Activated B cell treated with CpG ODN at 0.5 μM for 24 hours (primary cell): Measurements from ENCODE around the gene KIAA1549. TPM values are rescaled to one million over a fixed set of nuclear protein-coding genes. Genes with fewer than 3 reads are reported as not detected.

ENCODE experiments used
- ATAC-seq: fragments of 200-7000 bp; cut with Tn5 transposase; one replicate; pipeline ENCODE4 v1.10.0; 2021; ENCODE audit warnings: low read depth, mild to moderate bottlenecking, moderate library complexity
- CTCF ChIA-PET: fragments of 350-600 bp; sonication (Branson Sonifier 250); formaldehyde crosslinking; loops from one replicate; lab custom pipeline; 2021; ENCODE audit warnings: antibody characterized with exemption; lab: Charles Lee
- POLR2A ChIA-PET: fragments of 350-600 bp; sonication (Branson Sonifier 250); formaldehyde crosslinking; loops from one replicate; lab custom pipeline; 2021; ENCODE audit warnings: antibody characterized with exemption; lab: Charles Lee
- DNase-seq: peaks from one replicate; pipeline ENCODE4 v3.0.0; 2022
- H3K27ac Mint-ChIP-seq: one replicate; pipeline ENCODE4 v1.8.0; 2020; ENCODE audit warnings: mixed read lengths
- H3K27me3 Mint-ChIP-seq: one replicate; pipeline ENCODE4 v1.8.0; 2021; ENCODE audit warnings: mixed read lengths
- H3K36me3 Mint-ChIP-seq: one replicate; pipeline ENCODE4 v1.8.0; 2021; ENCODE audit warnings: low read depth, mixed read lengths
- H3K4me1 Mint-ChIP-seq: one replicate; pipeline ENCODE4 v1.8.0; 2021; ENCODE audit warnings: mixed read lengths
- H3K4me3 Mint-ChIP-seq: one replicate; pipeline ENCODE4 v1.8.0; 2020; ENCODE audit warnings: mild to moderate bottlenecking, mixed read lengths
- H3K9me3 Mint-ChIP-seq: one replicate; pipeline ENCODE4 v1.8.0; 2020; ENCODE audit warnings: mixed read lengths
- intact Hi-C: fragments of 100-400 bp; cut with micrococcal nuclease; formaldehyde crosslinking; loops from one replicate; pipeline ENCODE4 v1.15.1; 2024
- total RNA-seq: library from RNA; stranded (reverse); gene quantifications from 2 replicates; pipeline ENCODE4 v1.2.3, GENCODE V29; 2022
- TF ChIP-seq, protein P1 (sequence below): fragments of 200-600 bp; IDR thresholded peaks from one replicate; pipeline ENCODE4 v1.8.0; 2022; ENCODE audit warnings: antibody characterized with exemption, mild to moderate bottlenecking

The KIAA1549 gene
- total RNA-seq, 1 donor from 2014 or later = 0.42 TPM

DNA sequence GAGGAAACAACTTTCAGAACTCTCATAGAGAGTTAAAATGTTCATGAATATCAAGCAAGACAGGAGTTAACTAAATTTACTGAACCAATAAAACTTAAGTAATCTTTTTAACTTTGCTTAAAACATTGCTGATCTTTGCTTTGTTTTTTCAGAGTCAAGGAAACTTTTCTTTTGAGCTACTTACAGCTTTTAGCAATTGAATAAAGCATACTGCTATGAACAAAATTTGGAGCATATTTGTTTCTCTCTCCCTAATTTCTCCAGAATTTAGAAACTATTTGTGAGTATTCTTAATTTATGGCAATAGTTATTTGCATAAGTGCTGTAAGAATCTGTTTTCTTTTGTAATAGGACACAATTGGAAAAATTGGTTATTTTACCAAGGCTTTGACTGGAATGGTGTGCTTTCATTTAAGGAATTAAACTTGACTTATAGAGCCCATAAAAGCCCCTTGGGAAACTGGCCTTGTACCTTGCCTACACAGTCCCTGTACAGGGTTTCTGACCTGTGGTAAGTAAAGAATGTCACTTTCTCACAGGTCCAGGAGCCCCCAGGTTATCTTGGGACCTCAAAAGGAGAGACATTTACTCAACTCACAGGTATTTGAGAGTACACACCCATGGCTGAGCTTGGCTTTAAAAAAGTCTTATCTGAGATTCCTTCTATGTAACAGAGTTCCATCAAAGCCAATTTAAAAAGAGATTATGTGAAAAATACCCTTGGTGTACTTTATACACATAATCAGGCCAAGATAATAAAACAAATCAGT is 23.3 kb upstream of the KIAA1549 start:
- H3K36me3 Mint-ChIP-seq = no peaks in the 10 kb centered on the region
- H3K4me3 Mint-ChIP-seq = no peak overlapping the region
- intact Hi-C loops = no loop called here
- ChIA-PET POLR2A (interaction anchor here (0.6 kb wide), 1 partner anchor 110 kb away, joined by 3 read pairs; no protein-coding TSS in a partner anchor), CTCF (no interaction called here)
- peaks cover 2% of the 10 kb centered on the region for H3K27me3 Mint-ChIP-seq
- no peak for ATAC-seq
- no peak for DNase-seq
- H3K27ac Mint-ChIP-seq = no peak overlapping the region
- H3K9me3 Mint-ChIP-seq = peaks cover 15% of the 10 kb centered on the region
- TF ChIP-seq, protein P1, sequence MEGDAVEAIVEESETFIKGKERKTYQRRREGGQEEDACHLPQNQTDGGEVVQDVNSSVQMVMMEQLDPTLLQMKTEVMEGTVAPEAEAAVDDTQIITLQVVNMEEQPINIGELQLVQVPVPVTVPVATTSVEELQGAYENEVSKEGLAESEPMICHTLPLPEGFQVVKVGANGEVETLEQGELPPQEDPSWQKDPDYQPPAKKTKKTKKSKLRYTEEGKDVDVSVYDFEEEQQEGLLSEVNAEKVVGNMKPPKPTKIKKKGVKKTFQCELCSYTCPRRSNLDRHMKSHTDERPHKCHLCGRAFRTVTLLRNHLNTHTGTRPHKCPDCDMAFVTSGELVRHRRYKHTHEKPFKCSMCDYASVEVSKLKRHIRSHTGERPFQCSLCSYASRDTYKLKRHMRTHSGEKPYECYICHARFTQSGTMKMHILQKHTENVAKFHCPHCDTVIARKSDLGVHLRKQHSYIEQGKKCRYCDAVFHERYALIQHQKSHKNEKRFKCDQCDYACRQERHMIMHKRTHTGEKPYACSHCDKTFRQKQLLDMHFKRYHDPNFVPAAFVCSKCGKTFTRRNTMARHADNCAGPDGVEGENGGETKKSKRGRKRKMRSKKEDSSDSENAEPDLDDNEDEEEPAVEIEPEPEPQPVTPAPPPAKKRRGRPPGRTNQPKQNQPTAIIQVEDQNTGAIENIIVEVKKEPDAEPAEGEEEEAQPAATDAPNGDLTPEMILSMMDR = no peak
- H3K4me1 Mint-ChIP-seq = no peaks in the 10 kb centered on the region

DNA sequence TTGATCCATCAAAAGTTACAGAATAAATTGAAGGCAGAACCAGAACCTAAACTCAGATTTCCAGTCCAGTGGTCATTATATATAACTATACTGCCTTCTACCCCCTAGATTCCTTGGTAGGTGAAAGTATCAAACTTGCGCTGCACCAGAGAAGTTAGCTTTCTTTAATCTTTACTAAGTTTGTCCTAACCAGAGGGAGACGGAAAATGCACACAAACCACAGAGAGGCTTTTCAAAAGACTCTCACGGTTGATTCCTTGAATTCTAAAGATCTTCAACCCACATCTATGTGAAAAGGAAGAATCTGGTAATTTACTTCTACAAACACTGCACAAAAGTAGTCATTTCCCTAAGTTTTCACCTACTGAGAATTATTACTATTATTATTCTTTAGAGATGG is 18.2 kb upstream of the KIAA1549 start:
- Mint-ChIP-seq H3K9me3 (peaks cover 8% of the 10 kb centered on the region), H3K36me3 (no peaks in the 10 kb centered on the region), H3K4me3 (no peak overlapping the region), H3K27ac (no peak overlapping the region), H3K4me1 (no peaks in the 10 kb centered on the region), H3K27me3 (peaks cover 4% of the 10 kb centered on the region)
- CTCF ChIA-PET = no interaction called here
- POLR2A ChIA-PET = no interaction called here
- DNase-seq (no peak), ATAC-seq (no peak)
- intact Hi-C loops = no loop called here
- TF ChIP-seq, protein P1 = no peak

DNA sequence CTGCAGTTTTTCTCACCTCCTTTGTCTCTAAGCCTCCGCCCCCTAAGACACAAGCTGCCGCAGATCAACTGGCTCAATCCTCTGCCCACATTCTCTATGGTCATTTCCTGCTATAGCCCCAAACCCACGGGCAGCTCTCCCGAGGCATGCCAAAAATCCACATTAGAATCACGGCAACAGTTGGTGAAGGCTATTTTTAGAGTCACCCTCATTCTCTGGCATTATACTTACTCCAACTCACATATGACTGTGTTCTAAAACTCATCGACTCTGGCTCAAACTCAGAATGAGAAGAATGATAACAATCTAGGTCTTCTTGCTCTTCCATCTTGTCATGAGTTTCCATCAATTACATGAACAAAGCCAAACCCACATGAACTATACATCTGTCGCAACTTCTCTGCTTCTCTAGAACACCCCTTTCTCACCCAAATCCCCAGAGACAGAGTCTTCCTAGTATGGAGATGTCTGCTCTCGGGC is 10.9 kb upstream of the KIAA1549 start:
- intact Hi-C loops = no loop called here
- Mint-ChIP-seq H3K36me3 (no peaks in the 10 kb centered on the region), H3K27ac (no peak overlapping the region), H3K4me3 (no peak overlapping the region), H3K9me3 (peaks cover 8% of the 10 kb centered on the region), H3K4me1 (no peaks in the 10 kb centered on the region), H3K27me3 (peaks cover 23% of the 10 kb centered on the region)
- ATAC-seq = no peak
- CTCF ChIA-PET = no interaction called here
- DNase-seq = no peak
- TF ChIP-seq, protein P1 = no peak
- POLR2A ChIA-PET = no interaction called here

DNA sequence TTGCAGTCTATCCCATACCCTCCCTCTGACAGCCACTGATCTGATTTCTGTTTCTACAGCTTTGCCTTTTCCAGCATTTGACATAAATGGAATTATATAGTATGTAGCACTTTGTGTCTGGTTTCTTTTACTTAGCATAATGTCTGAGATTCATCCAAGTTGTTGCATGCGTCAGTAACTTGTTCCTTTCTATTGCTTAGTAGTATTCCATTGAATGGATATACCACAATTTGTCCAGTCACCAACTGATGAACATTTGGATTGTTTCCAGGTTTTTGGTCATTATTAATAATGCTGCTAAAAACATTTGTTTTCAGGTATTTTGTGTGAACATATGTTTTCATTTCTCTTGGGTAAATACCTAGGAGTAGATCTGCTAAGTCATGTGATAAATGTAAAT is 6.5 kb upstream of the KIAA1549 start:
- H3K9me3 Mint-ChIP-seq = peaks cover 8% of the 10 kb centered on the region
- intact Hi-C loops = no loop called here

DNA sequence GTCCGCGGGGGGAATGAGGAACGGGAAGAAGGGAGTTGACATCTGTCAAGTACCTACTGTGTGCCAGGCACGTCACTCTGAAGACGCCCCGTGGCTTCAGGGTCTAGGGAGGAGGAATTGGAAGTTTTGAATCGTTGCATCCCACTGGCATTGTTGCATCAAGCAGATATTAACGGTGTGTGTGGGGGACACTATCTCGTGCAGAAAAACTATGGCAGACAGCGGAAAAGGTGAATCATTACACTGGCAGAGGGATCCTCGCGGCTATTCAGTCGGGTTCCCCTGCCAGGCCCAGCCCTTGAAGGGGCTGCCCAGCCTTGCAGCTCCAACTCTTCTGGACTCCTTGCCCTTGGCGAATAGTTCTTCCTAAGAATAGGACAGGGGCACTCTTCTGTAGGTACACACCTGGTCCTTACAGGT is 1.0 kb upstream of the KIAA1549 start:
- ChIA-PET CTCF (interaction anchor here (1.6 kb wide), 1 partner anchor 96 kb away, joined by 6 read pairs; no protein-coding TSS in a partner anchor), POLR2A (no interaction called here)
- no peak for ATAC-seq
- DNase-seq = no peak
- Mint-ChIP-seq H3K27ac (no peak overlapping the region), H3K9me3 (no peaks in the 10 kb centered on the region), H3K36me3 (peaks cover 3% of the 10 kb centered on the region), H3K4me3 (peak overlapping the region; percentile 77), H3K4me1 (peaks cover 12% of the 10 kb centered on the region), H3K27me3 (peaks cover 45% of the 10 kb centered on the region)
- TF ChIP-seq, protein P1 = no peak
- intact Hi-C loops = loop anchor here (2.0 to 5.0 kb wide), 2 partner anchors 53 to 95 kb away; no protein-coding TSS in a partner anchor

More for the DNA sequence above, 6.5 kb upstream of the KIAA1549 start:
- DNase-seq = no peak
- ChIA-PET CTCF (no interaction called here), POLR2A (no interaction called here)
- Mint-ChIP-seq H3K4me3 (no peak overlapping the region), H3K27ac (no peak overlapping the region), H3K4me1 (no peaks in the 10 kb centered on the region), H3K27me3 (peaks cover 27% of the 10 kb centered on the region), H3K36me3 (no peaks in the 10 kb centered on the region)
- TF ChIP-seq, protein P1 = no peak
- ATAC-seq = no peak
